GM12801 (cell line): ENCODE measurements around the gene ELF4.

Source experiments
- CTCF ChIP-seq: IDR thresholded peaks from one replicate; pipeline ENCODE4 v1.5.1; 2011; ENCODE audit warnings: control low read depth; ENCODE audit not compliant: insufficient read length; ENCODE audit errors: extremely low read depth

Gene ELF4

DNA sequence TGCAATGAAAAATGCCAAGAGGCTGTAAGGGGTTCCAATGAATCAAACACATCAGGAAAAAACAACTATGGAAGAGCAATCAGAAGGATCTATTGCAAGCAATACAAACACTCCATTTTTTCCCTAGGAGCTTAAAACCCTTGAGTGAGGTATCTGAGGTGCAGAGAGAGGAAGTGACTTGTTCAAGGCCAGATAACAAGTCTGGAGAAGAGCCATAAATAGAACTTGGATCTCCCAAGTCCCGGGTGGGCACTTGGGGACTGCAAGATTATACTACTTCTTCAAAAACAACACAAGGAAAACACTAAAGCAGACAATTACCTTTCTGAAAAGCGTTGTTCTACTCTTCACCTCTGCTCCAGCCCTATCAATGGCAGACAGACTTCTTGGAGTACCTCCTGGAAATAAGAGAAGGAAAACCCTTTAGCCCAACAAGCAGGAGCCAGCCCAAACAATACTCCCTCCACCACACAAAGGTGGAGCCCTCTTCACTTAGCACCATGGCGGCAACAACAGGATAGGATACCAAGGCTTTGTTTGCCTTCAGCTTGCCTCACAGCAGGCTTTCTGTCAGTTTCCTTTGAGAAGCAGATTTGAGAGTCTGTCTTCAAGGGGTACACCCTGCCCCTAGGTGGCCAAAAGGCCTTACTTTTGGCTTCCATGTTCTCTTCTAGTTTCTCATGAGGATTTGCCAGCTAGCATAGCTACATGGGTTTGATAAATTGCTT, 29.3 kb upstream of the ELF4 start:
- TF ChIP-seq CTCF = no peak

DNA sequence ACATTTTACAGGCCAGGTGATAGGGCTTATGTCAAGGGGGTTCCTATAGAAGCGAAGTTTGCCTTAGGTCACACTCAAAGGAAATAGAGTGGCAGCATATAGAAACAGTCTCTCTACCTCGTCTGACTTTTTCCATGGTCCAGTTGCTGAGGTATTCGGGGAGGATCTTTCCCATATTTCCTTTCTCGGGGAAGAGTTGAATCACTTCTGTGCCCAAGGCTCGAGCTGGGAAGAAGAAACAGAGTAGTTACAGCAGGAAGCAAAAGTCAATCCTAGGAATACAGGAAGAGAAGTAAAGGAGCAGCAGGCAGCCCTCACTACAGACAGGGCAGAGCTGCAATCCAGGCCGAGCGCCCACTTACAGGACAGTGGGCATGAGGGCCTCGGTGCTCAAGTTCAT, 26.7 kb upstream of the ELF4 start:
- TF ChIP-seq CTCF = no peak

GRCh38 chrX:130136496-130136895, 26.2 kb upstream of the ELF4 start:
- no peak for TF ChIP-seq CTCF

DNA sequence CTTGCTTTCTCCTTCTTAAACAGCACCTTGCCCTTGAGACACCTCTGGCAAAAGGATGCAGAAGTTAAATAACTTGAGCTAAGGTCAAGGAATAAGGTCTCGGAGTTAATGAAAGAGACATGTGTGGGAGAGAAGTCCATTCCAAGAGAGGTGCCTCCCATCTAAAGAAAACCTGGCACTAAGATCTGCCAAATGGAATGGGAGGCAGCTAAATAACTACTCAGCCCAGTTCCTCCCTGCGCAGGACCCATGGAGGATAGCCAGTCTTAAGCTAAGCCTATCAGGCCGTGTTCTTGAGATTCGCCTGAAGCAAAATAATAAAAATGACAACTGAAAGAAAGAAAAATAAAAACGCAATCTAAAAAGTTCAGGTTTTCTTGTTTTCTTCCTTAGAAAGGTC, 20.7 kb upstream of the ELF4 start:
- no peak for TF ChIP-seq CTCF

GRCh38 chrX:130125091-130125874, 15.0 kb upstream of the ELF4 start:
- TF ChIP-seq CTCF = no peak

DNA sequence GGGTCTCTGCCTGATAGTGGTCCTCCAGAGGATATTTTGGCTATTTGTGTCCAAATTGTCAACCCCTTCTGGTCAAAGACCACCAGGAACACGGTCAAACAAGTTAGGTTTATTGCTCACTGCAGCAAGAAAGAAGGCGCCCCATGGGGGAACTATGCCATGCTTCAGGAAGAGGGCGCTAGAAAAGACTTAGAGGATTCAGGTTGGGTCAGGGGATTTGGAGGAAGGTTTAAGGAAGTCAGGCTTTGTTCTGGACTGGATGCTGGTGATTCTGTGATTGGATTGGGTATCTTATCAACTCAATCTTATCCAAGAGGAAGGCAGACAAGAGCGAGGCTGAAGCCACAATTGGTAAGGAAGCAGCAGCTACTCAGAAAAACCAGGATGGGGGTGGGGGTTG, 14.3 kb upstream of the ELF4 start:
- no peak for TF ChIP-seq CTCF

DNA sequence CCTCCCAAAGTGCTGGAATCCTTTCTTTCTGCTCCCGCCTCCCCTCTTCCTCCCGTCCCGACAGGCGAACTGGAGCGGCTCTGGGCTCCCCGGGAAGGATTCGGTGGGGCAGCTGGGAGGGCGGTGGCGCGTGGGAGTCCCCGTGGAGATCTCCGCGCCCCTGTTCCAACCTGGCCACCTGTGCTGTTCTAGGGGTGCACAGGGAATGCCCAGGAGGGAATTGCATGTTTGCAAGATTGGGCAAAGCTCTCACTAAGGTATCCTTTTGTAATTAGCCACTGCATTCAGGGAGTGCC, 11.2 kb upstream of the ELF4 start:
- TF ChIP-seq CTCF = no peak
